IPS-18a (cell line): ENCODE measurements around the gene FBXL3.

ENCODE experiments used
- H3K27ac ChIP-seq: one replicate; pipeline ENCODE4 v1.5.1; 2013; ENCODE audit warnings: low read length
- H3K27me3 ChIP-seq: one replicate; pipeline ENCODE4 v1.6.1; 2013; ENCODE audit warnings: mild to moderate bottlenecking, low read length; ENCODE audit not compliant: control insufficient read depth, insufficient read depth
- H3K36me3 ChIP-seq: one replicate; pipeline ENCODE4 v1.6.1; 2013; ENCODE audit warnings: low read depth, low read length; ENCODE audit not compliant: control insufficient read depth
- H3K4me1 ChIP-seq: one replicate; pipeline ENCODE4 v1.6.1; 2013; ENCODE audit warnings: low read depth, low read length; ENCODE audit not compliant: control insufficient read depth
- H3K4me3 ChIP-seq: one replicate; pipeline ENCODE4 v1.5.1; 2013; ENCODE audit warnings: low read length
- H3K9ac ChIP-seq: one replicate; pipeline ENCODE4 v1.6.1; 2013; ENCODE audit warnings: mild to moderate bottlenecking, low read length, moderate library complexity
- H3K9me3 ChIP-seq: one replicate; pipeline ENCODE4 v1.6.1; 2013; ENCODE audit warnings: low read depth, low read length; ENCODE audit not compliant: control insufficient read depth

FBXL3 gene

GRCh38 chr13:77026861-77027621, at the start of gene FBXL3:
TSS of gene FBXL3 (minus strand) at chr13:77027159. CDS start at chr13:77021860, 5,299 bp downstream.
- Histone ChIP-seq H3K27me3 (peaks cover 9% of the 10 kb centered on the region), H3K4me1 (peaks cover 14% of the 10 kb centered on the region), H3K27ac (peak within 1 kb of the TSS; percentile 68), H3K36me3 (no peaks in the 10 kb centered on the region), H3K9ac (peak within 1 kb of the TSS; percentile 77), H3K9me3 (no peaks in the 10 kb centered on the region), H3K4me3 (peak within 1 kb of the TSS; percentile 86)

- H3K4me1 ChIP-seq: no peaks in the 10 kb centered on the region
- no peak overlapping the region for H3K4me3 ChIP-seq
- H3K9me3 ChIP-seq: no peaks in the 10 kb centered on the region
- H3K9ac ChIP-seq: no peak overlapping the region
- H3K36me3 ChIP-seq: peaks cover 27% of the 10 kb centered on the region
- H3K27me3 ChIP-seq: no peaks in the 10 kb centered on the region
- no peak overlapping the region for H3K27ac ChIP-seq
Measured at GRCh38 chr13:77067519-77067918, 40.6 kb upstream of the FBXL3 start.

- Histone ChIP-seq H3K36me3 (peaks cover 27% of the 10 kb centered on the region), H3K9ac (no peak overlapping the region), H3K27ac (no peak overlapping the region), H3K4me1 (no peaks in the 10 kb centered on the region), H3K9me3 (no peaks in the 10 kb centered on the region), H3K27me3 (no peaks in the 10 kb centered on the region), H3K4me3 (no peak overlapping the region)
Measured at GRCh38 chr13:77065461-77066147, 38.6 kb upstream of the FBXL3 start.

GRCh38 chr13:77062097-77062496, 35.1 kb upstream of the FBXL3 start:
- Histone ChIP-seq H3K27me3 (no peaks in the 10 kb centered on the region), H3K4me1 (no peaks in the 10 kb centered on the region), H3K9ac (no peak overlapping the region), H3K9me3 (no peaks in the 10 kb centered on the region), H3K4me3 (no peak overlapping the region), H3K27ac (no peak overlapping the region), H3K36me3 (peaks cover 18% of the 10 kb centered on the region)

- Histone ChIP-seq H3K36me3 (peaks cover 22% of the 10 kb centered on the region), H3K4me3 (no peak overlapping the region), H3K27ac (no peak overlapping the region), H3K4me1 (no peaks in the 10 kb centered on the region), H3K27me3 (no peaks in the 10 kb centered on the region), H3K9me3 (no peaks in the 10 kb centered on the region), H3K9ac (no peak overlapping the region)
Measured at GRCh38 chr13:77061362-77061761, 34.4 kb upstream of the FBXL3 start.

GRCh38 chr13:77056886-77057285, 29.9 kb upstream of the FBXL3 start:
- Histone ChIP-seq H3K9me3 (no peaks in the 10 kb centered on the region), H3K27me3 (no peaks in the 10 kb centered on the region), H3K4me1 (no peaks in the 10 kb centered on the region), H3K36me3 (peaks cover 31% of the 10 kb centered on the region), H3K4me3 (no peak overlapping the region), H3K27ac (no peak overlapping the region), H3K9ac (no peak overlapping the region)

GRCh38 chr13:77056382-77056781, 29.4 kb upstream of the FBXL3 start:
- Histone ChIP-seq H3K27ac (no peak overlapping the region), H3K36me3 (peaks cover 32% of the 10 kb centered on the region), H3K9me3 (no peaks in the 10 kb centered on the region), H3K9ac (no peak overlapping the region), H3K4me1 (no peaks in the 10 kb centered on the region), H3K27me3 (no peaks in the 10 kb centered on the region), H3K4me3 (no peak overlapping the region)

GRCh38 chr13:77055158-77055557, 28.2 kb upstream of the FBXL3 start:
- peaks cover 39% of the 10 kb centered on the region for H3K36me3 ChIP-seq
- H3K27me3 ChIP-seq: no peaks in the 10 kb centered on the region
- H3K27ac ChIP-seq: no peak overlapping the region
- no peaks in the 10 kb centered on the region for H3K4me1 ChIP-seq
- no peak overlapping the region for H3K4me3 ChIP-seq
- H3K9ac ChIP-seq: no peak overlapping the region
- H3K9me3 ChIP-seq: no peaks in the 10 kb centered on the region

GRCh38 chr13:77053192-77053591, 26.2 kb upstream of the FBXL3 start:
- Histone ChIP-seq H3K27me3 (no peaks in the 10 kb centered on the region), H3K9me3 (no peaks in the 10 kb centered on the region), H3K27ac (no peak overlapping the region), H3K36me3 (peaks cover 37% of the 10 kb centered on the region), H3K4me3 (no peak overlapping the region), H3K9ac (no peak overlapping the region), H3K4me1 (peaks cover 11% of the 10 kb centered on the region)

GRCh38 chr13:77048681-77049080, 21.7 kb upstream of the FBXL3 start:
- no peak overlapping the region for H3K9ac ChIP-seq
- no peaks in the 10 kb centered on the region for H3K27me3 ChIP-seq
- H3K4me1 ChIP-seq: peaks cover 13% of the 10 kb centered on the region
- peaks cover 15% of the 10 kb centered on the region for H3K36me3 ChIP-seq
- no peak overlapping the region for H3K27ac ChIP-seq
- no peaks in the 10 kb centered on the region for H3K9me3 ChIP-seq
- H3K4me3 ChIP-seq: peak overlapping the region; percentile 18

- peaks cover 13% of the 10 kb centered on the region for H3K4me1 ChIP-seq
- H3K27ac ChIP-seq: no peak overlapping the region
- H3K36me3 ChIP-seq: peaks cover 15% of the 10 kb centered on the region
- no peaks in the 10 kb centered on the region for H3K27me3 ChIP-seq
- peak overlapping the region; percentile 18 for H3K4me3 ChIP-seq
- H3K9ac ChIP-seq: no peak overlapping the region
- H3K9me3 ChIP-seq: no peaks in the 10 kb centered on the region
Measured at GRCh38 chr13:77047649-77048343, 20.8 kb upstream of the FBXL3 start.
